CD4-positive, alpha-beta T cell (primary cell): ENCODE data around the gene SPRY1. TPM values are rescaled to one million over a fixed set of nuclear protein-coding genes. Genes with fewer than 3 reads are reported as not detected.

Experiments used
- ATAC-seq: fragments of 200-7000 bp; cut with Tn5 transposase; one replicate; pipeline ENCODE4 v1.10.0; 2022; ENCODE audit warnings: mild to moderate bottlenecking; ENCODE audit not compliant: poor library complexity
- CTCF ChIA-PET: fragments of 350-600 bp; sonication (Branson Sonifier 250); formaldehyde crosslinking; loops from one replicate; lab custom pipeline; 2021; ENCODE audit warnings: antibody characterized with exemption, inconsistent platforms; lab: Charles Lee
- POLR2A ChIA-PET: fragments of 350-600 bp; sonication (Branson Sonifier 250); formaldehyde crosslinking; loops from one replicate; lab custom pipeline; 2021; ENCODE audit warnings: antibody characterized with exemption, inconsistent platforms; lab: Charles Lee
- DNase-seq, 14 experiments: peaks; one replicate each; pipeline ENCODE4 v3.0.0-alpha.2; 2013 to 2020; ENCODE audit warnings: mixed read lengths in 2 of 14
- H3K27ac ChIP-seq, 2 donors: one replicate each; pipeline versions ENCODE4 v1.5.1 to v1.7.0; 2013; ENCODE audit warnings: low read length in 2 of 2, low read depth in 1 of 2, mild to moderate bottlenecking in 1 of 2
- H3K27me3 ChIP-seq, 2 experiments: 1 replicate in 1 of 2; 2 replicates in 1 of 2; pipeline versions ENCODE4 v1.6.1 to v1.7.0; 2013; ENCODE audit warnings: low read length in 2 of 2, control low read depth in 1 of 2, mild to moderate bottlenecking in 1 of 2, moderate library complexity in 1 of 2; ENCODE audit not compliant: insufficient read depth in 2 of 2, control insufficient read depth in 1 of 2
- H3K36me3 ChIP-seq: one replicate; pipeline ENCODE4 v1.6.1; 2013; ENCODE audit warnings: low read length, control low read depth; ENCODE audit not compliant: insufficient read depth
- H3K4me1 ChIP-seq: one replicate; pipeline ENCODE4 v1.6.1; 2013; ENCODE audit warnings: low read length, control low read depth; ENCODE audit not compliant: insufficient read depth
- H3K4me3 ChIP-seq: one replicate; pipeline ENCODE4 v1.5.1; 2013; ENCODE audit warnings: mild to moderate bottlenecking, low read length, moderate library complexity
- H3K9me3 ChIP-seq, 2 experiments: 1 replicate in 1 of 2; 2 replicates in 1 of 2; pipeline versions ENCODE4 v1.6.1 to v1.7.0; 2013; ENCODE audit warnings: low read length in 2 of 2, mild to moderate bottlenecking in 2 of 2, control low read depth in 1 of 2, moderate library complexity in 1 of 2; ENCODE audit not compliant: control insufficient read depth in 1 of 2, insufficient read depth in 1 of 2
- H3K27ac Mint-ChIP-seq: one replicate; pipeline ENCODE4 v1.8.0; 2020; ENCODE audit warnings: mixed read lengths
- H3K27me3 Mint-ChIP-seq: one replicate; pipeline ENCODE4 v1.8.0; 2021; ENCODE audit warnings: mixed read lengths
- H3K36me3 Mint-ChIP-seq: one replicate; pipeline ENCODE4 v1.8.0; 2021; ENCODE audit warnings: low read depth, mixed read lengths
- H3K4me1 Mint-ChIP-seq: one replicate; pipeline ENCODE4 v1.8.0; 2021; ENCODE audit warnings: low read depth, mixed read lengths
- H3K4me3 Mint-ChIP-seq: one replicate; pipeline ENCODE4 v1.8.0; 2020; ENCODE audit warnings: mild to moderate bottlenecking, mixed read lengths
- H3K9me3 Mint-ChIP-seq: one replicate; pipeline ENCODE4 v1.8.0; 2020; ENCODE audit warnings: mixed read lengths
- CTCF ChIP-seq: fragments of 200-600 bp; IDR thresholded peaks from one replicate; pipeline ENCODE4 v1.8.0; 2022; ENCODE audit warnings: antibody characterized with exemption, mild to moderate bottlenecking
- intact Hi-C, 2 experiments: fragments of 100-400 bp; cut with DNase I in 1 of 2; cut with micrococcal nuclease in 1 of 2; formaldehyde crosslinking; loops; one replicate each; pipeline versions ENCODE4 v1.15.1 to v1.9.0; 2023 to 2025; cut with DNase I, micrococcal nuclease
- total RNA-seq, 174 experiments: library from RNA in 2 of 174; stranded (reverse) in 2 of 174; gene quantifications; one replicate each; pipeline ENCODE4 v1.2.3 and lab custom pipeline; 2021 to 2026

Gene SPRY1
- total RNA-seq, 2 experiments from 2014 or later, result 19.6 to 20.3 TPM

GRCh38 chr4:123409334-123409733 lies 12.7 kb downstream of the SPRY1 start:
- Histone ChIP-seq H3K4me1 (peaks cover 2% of the 10 kb centered on the region), H3K36me3 (no peaks in the 10 kb centered on the region), H3K27me3 (no peaks in the 10 kb centered on the region), H3K4me3 (no peak overlapping the region), H3K9me3 (no peaks in the 10 kb centered on the region), H3K27ac (no peak overlapping the region)
- Mint-ChIP-seq H3K9me3 (no peaks in the 10 kb centered on the region), H3K36me3 (no peaks in the 10 kb centered on the region), H3K4me3 (no peak overlapping the region), H3K27ac (no peak overlapping the region), H3K27me3 (no peaks in the 10 kb centered on the region), H3K4me1 (peaks cover 11% of the 10 kb centered on the region)
- intact Hi-C loops, result loop anchor here in 1 of 2 experiments (10.0 kb wide), 1 partner anchor 675 kb away; the partner anchor contains the start of gene BBS12
- POLR2A ChIA-PET, result no interaction called here
- no peak for TF ChIP-seq CTCF
- ATAC-seq (no peak), DNase-seq (no peak)
- CTCF ChIA-PET, result no interaction called here

- ChIA-PET POLR2A (no interaction called here), CTCF (no interaction called here)
- peaks cover 2% of the 10 kb centered on the region for H3K4me1 ChIP-seq
- H3K9me3 ChIP-seq, result no peaks in the 10 kb centered on the region
- intact Hi-C loops, result no loop called here
- no peak overlapping the region for H3K4me3 ChIP-seq
- no peaks in the 10 kb centered on the region for H3K36me3 ChIP-seq
- no peak for TF ChIP-seq CTCF
- H3K27me3 ChIP-seq, result no peaks in the 10 kb centered on the region
- no peak overlapping the region for H3K27ac ChIP-seq
- no peak for DNase-seq
- no peaks in the 10 kb centered on the region for H3K36me3 Mint-ChIP-seq
- peaks cover 11% of the 10 kb centered on the region for H3K4me1 Mint-ChIP-seq
- ATAC-seq, result no peak
- no peak overlapping the region for H3K27ac Mint-ChIP-seq
- no peaks in the 10 kb centered on the region for H3K27me3 Mint-ChIP-seq
- no peak overlapping the region for H3K4me3 Mint-ChIP-seq
- H3K9me3 Mint-ChIP-seq, result no peaks in the 10 kb centered on the region
These were observed 14.9 kb downstream of the SPRY1 start for GRCh38 chr4:123411514-123411913.

GRCh38 chr4:123412091-123412505 lies 15.5 kb downstream of the SPRY1 start:
- H3K4me1 Mint-ChIP-seq, result peaks cover 11% of the 10 kb centered on the region
- no peaks in the 10 kb centered on the region for H3K36me3 Mint-ChIP-seq
- Histone ChIP-seq H3K4me3 (no peak overlapping the region), H3K36me3 (no peaks in the 10 kb centered on the region), H3K4me1 (peaks cover 2% of the 10 kb centered on the region), H3K27ac (no peak overlapping the region), H3K9me3 (no peaks in the 10 kb centered on the region), H3K27me3 (no peaks in the 10 kb centered on the region)
- H3K27me3 Mint-ChIP-seq, result no peaks in the 10 kb centered on the region
- no peaks in the 10 kb centered on the region for H3K9me3 Mint-ChIP-seq
- intact Hi-C loops, result no loop called here
- ChIA-PET CTCF (no interaction called here), POLR2A (no interaction called here)
- DNase-seq (no peak), ATAC-seq (no peak)
- no peak overlapping the region for H3K27ac Mint-ChIP-seq
- no peak overlapping the region for H3K4me3 Mint-ChIP-seq
- TF ChIP-seq CTCF, result no peak
